GM18858 (cell line): ENCODE data around the gene DNAH3.

Experiments used
- ATAC-seq: cut with Tn5 transposase; IDR thresholded peaks from one replicate; pipeline ENCODE4 v1.9.1; 2021; ENCODE audit not compliant: unreplicated experiment

The DNAH3 gene

DNA sequence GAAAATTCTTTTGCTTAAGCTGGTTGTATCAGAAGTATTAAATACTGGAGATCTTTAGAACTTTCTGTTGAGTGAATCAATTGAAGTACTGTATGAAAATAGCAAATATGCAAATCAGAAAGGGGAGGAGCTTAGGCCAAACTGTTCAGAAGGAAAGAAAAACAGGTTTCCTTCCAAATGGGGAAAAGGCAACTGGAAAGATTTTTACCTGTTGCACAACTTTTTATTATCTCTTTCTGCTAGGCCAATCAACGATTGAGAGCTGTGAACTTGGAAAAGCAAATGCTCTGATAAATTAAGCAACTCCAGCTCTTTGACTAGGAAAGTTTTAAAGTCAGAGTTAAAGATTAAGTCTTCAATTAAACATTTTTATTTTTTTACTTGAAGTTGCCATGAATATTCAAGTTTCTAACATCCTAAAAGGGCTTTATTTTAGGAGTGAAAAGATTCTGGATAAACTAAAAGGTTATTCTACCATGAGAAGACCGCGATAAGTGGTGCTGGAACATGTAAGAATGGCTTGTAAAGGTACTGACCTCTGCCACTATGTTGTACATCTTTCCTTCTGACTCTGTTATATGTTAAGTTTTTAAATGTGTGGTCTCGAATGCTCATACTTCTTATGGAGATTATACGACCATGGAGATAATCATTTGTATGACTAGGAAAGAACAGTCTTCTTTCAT, 266.9 kb downstream of the DNAH3 start:
- no peak for ATAC-seq
